Liver (tissue), 3 donors: Measurements from ENCODE around the gene CGAS.

Experiments
- JUND ChIP-seq, 2 donors: IDR thresholded peaks; 2 replicates each; pipeline ENCODE4 v1.6.1; 2016; ENCODE audit warnings: antibody characterized with exemption in 2 of 2
- RXRA ChIP-seq, 2 donors: IDR thresholded peaks; 2 replicates each; pipeline ENCODE4 v1.6.1; 2017 to 2018; ENCODE audit warnings: antibody characterized with exemption in 2 of 2, mild to moderate bottlenecking in 1 of 2
- TF ChIP-seq, protein P1 (sequence below): fragments of 150-350 bp; IDR thresholded peaks from 2 replicates; pipeline ENCODE4 v1.5.1; 2017; ENCODE audit warnings: improper control_type of control experiment, low read depth, low read length; ENCODE audit not compliant: missing input control
- donor health status: healthy.
- donor health status: healthy.

DNA sequence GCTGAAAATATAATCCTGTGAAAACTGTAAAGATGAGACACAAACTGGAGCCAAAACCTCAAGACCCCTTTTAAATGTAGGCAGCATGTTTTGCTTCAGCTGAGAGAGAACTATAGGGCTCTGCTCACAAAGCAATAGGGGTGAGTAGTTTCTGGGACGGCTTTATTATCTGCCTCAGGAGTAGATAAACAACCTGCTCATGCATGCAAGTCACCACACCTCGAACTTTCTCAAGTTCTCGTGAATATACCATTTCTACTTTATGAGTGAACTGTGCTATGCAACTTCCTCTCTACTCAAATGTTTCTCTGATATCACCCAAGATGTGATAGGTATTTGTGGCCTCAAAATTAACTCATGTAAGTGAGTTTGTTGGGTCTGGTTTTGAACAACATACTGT lies 74.9 kb downstream of the CGAS start:
- TF ChIP-seq, protein P1, sequence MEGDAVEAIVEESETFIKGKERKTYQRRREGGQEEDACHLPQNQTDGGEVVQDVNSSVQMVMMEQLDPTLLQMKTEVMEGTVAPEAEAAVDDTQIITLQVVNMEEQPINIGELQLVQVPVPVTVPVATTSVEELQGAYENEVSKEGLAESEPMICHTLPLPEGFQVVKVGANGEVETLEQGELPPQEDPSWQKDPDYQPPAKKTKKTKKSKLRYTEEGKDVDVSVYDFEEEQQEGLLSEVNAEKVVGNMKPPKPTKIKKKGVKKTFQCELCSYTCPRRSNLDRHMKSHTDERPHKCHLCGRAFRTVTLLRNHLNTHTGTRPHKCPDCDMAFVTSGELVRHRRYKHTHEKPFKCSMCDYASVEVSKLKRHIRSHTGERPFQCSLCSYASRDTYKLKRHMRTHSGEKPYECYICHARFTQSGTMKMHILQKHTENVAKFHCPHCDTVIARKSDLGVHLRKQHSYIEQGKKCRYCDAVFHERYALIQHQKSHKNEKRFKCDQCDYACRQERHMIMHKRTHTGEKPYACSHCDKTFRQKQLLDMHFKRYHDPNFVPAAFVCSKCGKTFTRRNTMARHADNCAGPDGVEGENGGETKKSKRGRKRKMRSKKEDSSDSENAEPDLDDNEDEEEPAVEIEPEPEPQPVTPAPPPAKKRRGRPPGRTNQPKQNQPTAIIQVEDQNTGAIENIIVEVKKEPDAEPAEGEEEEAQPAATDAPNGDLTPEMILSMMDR = no peak
- TF ChIP-seq RXRA (IDR thresholded peaks at IDR 0.05) (no peak), JUND (IDR thresholded peaks at IDR 0.05) (no peak)
